GM18870 (cell line): ENCODE measurements around the gene LRRC34.
A peak's percentile ranks its signal among the peaks of the same experiment; 100 is the strongest.

Source experiments
- ATAC-seq: cut with Tn5 transposase; IDR thresholded peaks from one replicate; pipeline ENCODE4 v1.9.1; 2021; ENCODE audit warnings: moderate library complexity; ENCODE audit not compliant: unreplicated experiment

LRRC34 gene

DNA sequence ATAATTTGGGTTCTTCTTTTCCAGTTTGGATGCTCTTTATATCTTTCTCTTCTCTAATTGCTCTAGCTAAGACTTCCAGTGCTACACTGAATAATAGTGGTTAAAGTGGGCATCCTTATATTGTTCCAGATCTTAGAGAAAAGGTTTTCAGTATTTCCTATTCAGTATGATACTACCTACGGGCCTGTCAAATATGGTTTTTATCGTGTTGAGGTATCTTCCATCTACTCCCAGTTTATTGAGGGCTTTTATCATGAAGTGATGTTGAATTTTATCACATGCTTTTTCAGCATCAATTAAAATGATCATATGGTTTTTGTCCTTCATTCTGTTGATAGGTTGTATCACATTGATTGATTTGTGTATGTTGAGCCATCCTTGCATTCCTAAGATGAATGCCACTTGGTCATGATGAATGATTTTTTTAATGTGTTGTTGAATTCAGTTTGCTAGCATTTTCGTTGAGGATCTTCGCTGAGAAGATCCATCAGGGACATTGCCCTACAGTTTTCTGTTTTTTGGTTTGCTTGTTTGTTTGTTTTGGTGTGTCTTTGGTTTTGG, 3.0 kb upstream of the LRRC34 start:
- ATAC-seq = no peak

DNA sequence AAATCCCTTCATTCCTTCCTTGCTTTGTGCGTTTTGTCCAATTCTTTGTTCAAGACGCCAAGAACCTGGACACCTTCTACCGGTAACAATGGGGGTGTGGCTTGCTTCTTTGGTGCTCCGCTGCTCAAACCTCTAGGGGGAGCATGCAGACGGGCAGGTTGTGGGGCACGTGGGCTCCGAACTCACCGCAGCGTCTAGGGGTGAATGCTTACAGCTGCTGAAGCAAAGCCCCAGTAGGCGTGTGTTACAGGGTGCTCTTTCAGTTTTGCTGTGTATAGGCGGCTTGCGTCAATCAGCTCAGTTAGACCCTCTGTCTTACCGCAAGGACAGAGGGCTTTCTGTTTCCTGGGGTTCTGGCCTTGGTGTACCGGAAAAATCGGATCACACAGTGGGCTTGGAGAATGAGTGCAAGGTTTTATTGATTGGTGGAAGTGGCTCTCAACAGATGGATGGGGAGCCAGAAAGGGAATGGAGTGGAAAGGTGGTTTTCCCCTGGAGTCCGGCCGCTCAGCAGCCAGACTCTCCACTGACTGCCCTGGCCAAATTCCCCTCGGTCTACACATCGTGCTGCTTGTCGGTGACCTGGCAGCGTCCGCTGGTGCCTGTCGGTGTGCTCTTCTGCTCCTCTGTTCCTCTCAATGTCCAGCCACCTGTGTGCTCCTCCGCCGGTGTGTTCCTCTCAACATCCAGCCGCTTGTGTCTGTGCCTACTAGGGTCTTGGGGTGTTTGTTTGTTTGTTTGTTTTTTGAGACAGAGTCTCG, 1.2 kb upstream of the LRRC34 start:
- ATAC-seq = peak; percentile 94

DNA sequence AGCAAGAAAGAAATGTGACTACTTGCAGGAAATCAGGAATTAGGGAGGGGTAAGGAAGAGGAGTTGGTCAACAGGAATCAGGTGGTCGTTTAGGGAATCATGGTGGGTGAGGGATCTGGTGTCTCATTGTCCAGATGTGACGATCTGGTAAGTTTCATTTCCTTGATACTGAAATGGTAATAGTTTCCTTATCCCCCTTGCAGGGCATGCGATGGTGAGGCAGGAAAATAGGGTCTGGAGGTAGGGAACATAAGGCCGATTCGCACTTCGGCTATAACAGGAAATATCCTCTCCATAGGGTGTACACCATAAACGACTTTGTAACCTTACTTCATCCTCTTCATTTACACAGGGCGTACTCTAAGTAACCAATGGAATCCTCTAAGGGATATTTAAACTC, 574 bp upstream of the LRRC34 start:
- no peak for ATAC-seq

DNA sequence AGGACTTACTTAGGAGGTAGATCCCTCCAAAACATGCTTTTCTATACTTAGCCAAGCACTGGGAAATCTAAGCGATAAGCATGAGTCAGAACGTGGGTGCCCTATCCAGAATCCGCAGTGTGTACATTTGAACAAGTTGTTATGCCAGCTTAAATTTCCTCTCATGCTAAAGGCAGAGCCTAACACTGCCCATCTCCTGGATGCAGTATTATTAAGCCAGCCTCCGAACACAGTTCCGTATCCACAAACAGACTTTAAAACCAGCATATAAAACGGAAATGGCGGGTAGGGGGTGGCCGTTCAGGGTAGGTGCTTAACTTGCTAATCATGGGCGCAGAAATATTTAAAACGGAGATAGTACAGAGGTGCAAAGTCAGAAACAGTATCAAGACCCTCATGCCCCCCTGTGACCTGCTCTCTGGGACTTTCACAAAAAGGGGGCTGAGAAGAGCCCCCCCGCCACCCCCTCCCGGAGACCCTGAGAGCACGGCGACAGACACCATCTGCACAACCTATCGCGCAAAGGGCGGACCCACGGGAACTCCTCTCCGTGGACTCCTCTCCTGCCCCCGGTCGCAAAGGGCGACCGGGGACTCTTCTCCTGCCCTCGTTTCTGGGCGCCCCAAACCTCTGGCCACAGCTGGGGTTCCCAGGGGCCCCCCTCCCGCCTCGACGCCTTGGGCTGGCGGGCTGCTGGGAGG, 923 bp downstream of the LRRC34 start:
- no peak for ATAC-seq

DNA sequence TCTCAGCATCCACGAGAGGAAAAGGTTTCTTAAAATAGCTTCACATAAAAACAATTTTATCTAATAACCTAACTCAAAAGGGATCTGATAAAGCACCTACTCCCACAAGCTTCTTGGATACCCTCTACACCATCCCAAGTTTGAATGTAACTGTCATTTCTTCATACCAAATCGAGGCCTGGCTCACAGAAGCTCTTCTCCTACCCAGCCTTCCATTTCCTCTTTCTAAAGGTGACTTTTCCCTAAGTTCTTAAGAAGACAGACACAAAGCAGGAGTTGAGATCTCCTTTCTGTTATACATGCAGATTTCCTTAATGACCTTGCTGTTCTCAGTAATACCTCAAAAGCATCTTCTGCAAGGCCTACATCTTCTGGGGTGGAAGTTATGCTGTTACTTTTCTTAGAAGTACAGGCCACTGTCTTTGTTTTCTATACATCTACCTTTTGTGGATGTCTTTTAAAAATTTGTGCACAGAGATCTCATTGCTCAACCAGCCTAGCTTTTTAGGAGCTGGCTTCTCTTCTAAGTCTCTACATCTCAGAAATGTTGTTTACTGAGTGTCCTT, 3.4 kb downstream of the LRRC34 start:
- ATAC-seq = no peak

DNA sequence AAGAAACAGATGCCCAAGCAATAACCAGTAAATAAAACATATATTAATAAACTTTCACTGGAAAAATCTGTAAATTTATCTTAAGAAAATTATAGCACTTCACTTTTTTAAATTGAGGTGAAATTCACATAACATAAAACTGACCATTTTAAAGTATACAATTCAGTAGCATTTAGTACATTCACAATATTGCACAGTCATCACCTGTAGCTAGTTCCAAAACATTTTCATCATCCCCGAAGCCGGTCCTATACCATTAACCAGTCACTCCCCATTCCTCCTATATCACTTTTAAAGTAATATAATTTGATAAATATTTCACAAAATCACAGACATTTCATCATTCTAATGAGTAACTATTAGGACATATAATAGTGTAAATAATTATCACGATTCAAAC, 8.0 kb downstream of the LRRC34 start:
- no peak for ATAC-seq

DNA sequence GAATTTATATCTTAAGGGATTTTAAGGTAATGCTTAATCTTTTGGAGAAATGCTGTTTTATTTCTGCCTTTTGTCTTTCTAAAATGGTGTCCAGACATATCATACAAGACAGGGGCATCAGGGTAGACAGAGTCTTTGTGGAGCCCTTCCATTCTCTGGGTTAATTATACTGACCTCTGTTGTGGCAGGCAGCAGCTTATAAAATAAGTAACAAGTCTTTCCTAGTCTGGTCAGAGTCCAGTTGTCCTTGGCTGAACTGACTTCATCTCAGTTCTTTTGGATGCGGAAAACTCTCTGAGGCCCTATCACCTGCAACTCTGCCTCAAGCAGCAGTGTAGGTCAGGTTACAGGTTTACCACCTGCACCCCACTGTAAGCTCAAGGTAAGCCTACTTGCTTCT, 20.3 kb downstream of the LRRC34 start:
- no peak for ATAC-seq

DNA sequence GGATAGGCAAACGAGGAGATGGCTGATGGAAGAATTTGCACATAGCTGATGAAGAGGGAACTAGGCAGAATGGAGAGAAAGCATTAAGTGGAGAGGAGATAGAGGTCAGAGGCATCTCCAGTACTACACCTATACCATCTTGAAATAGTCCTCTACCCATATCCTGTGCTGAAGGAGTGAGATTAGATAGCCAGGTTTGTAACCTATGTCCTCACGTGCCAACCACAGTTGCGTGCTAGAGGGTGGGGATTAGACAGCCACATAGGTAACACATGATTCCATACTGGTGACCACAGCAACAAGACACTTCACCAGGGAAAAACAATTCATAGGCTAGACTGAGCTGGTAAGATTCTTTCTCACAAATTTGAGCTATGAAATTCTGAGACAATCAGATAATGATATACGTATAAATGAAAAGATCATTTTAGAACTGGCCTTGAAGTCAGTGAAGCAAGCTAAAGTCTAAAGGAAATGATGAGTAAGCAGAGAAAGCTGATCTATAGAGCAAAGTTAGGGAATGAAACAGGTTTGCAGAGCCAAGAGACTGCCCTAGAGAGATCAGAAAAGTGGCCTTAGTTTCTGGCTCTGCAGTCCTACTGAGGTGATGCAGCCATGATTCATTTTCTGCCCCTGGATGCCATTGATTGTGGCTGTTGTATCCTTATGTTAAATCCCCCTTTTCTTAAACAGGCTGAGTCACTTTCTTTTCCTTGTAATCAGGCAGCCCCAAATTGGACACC, 21.8 kb downstream of the LRRC34 start:
- ATAC-seq = no peak

DNA sequence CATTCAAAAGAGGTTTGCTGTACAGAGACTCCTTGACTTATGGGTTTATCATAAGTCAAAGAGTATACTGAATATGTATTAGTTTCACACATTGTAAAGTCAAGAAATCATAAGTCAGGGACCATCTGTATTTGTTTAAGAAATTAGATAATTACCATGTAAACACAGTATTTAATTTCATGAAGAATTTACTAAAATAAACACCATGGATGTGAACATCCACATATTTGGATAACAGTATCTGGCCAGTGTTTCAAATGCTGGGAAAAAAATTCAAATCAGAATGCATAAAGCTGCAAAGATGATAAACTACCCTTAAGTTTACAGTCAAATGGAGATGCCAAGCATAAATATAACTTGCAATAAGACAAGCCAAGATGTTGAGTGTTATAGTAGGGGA, 22.5 kb downstream of the LRRC34 start:
- no peak for ATAC-seq

DNA sequence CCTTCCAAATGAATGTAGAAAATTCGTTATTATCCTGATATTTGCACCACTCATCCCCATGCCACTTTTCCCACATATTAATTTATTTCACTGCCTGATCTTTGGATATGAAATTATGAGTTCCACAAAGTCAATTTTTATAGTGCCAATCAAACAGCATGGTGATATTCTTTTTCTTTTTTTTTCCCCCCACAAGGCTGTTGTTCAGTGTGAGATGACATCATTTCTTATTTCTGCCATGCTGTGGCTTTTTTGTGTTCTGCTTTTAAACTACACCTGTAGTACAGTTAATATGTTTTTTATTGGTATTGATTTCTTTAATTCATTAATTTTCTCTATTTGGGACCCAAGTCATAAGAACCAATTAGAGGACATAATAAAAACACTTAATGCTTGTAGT, 24.9 kb downstream of the LRRC34 start:
- no peak for ATAC-seq

DNA sequence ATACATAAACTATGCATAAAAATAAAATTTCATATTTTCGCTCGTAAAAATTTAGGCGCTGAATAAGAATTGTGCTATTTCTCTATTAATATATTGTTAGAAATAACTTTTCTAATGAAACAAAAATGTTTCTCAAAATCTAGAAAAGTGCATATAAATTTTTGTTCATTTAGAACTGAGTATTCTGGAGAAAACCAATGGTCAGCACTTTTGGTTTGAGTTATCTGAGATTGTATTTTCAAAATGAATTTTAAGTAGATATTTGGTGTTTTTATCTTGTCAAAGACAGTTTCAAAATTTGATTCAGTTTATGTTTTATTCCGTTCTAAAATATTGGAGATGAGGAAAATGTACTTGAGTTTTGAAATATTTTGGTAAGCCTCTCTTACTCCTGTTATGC, 25.6 kb downstream of the LRRC34 start:
- ATAC-seq = no peak

DNA sequence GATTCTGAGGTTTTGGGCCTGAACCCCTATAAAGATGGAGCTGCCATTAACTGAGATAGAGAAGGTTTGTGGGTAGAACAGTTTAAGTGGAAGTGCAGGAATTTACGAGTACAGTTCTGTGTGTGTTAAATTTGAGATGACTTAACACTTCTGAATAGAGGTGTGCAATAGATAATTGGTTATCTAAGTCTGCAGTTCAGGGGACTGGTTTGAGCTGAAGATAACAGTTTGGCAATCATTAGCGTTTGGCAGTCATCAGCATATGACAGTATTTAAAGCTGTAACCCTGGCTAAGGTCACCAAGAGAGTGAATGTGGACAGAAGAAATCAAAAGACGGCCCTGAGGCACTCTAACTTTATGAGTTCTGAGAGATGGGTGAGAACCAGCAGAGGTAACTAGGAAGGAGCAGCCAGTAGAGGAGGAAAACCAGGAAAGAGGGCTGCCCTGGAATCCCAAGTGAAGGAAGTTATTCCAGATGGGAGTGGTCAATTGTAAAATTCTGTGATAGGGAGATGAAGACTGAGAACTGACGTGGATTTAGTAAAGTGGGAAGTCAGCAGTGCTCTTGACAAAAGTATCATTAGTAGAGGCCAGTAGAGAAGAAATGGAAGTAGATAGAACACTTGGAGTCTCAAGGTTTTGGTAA, 31.4 kb downstream of the LRRC34 start:
- ATAC-seq = no peak

DNA sequence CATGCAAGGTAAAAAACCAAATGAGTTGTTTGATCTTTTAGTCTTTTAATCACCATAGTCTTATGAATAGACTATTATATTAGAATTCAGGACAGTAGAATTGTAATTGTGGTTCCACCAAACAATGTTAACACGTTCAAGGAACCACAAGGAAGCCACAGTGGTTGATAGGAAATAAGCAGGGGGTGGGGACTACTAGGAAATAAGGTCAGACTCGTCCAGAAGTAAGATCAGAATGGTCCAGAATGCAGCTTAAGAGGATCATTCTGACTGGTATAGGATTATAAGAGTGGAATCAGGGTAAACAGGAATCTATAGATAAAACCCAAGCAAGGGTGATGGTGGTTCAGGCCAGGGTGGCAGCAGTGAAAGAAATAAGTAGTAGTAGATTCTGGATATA, 32.0 kb downstream of the LRRC34 start:
- ATAC-seq = no peak

DNA sequence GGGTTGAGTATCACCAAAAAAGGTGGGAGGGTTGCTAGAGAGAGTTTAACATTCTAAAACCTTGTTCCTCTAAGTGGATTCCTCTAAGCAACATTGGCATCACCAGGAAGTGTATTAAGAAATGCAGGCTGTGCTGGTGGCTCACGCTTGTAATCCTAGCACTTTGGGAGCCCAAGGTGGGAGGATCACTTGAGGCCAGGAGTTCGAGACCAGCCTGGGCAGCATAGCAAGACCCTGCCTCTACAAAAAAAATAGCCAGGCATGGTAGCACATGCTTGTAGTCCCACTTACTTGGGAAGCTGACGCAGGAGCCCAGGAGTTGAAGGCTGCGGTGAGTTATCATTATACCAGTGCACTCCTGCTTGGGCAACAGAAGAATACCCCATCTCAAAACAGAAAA, 34.9 kb downstream of the LRRC34 start:
- ATAC-seq = no peak

DNA sequence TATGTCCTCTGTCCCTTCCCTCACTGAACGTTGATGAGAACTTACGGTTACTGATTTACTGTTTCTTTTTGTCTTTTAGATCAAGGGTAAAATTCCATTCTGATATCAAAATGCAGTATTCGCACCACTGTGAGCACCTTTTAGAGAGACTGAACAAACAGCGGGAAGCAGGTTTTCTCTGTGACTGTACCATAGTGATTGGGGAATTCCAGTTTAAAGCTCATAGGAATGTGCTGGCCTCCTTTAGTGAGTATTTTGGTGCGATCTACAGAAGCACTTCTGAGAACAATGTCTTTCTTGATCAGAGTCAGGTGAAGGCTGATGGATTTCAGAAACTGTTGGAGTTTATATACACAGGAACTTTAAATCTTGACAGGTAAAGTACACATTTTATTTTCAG, 38.5 kb downstream of the LRRC34 start:
- ATAC-seq = no peak

DNA sequence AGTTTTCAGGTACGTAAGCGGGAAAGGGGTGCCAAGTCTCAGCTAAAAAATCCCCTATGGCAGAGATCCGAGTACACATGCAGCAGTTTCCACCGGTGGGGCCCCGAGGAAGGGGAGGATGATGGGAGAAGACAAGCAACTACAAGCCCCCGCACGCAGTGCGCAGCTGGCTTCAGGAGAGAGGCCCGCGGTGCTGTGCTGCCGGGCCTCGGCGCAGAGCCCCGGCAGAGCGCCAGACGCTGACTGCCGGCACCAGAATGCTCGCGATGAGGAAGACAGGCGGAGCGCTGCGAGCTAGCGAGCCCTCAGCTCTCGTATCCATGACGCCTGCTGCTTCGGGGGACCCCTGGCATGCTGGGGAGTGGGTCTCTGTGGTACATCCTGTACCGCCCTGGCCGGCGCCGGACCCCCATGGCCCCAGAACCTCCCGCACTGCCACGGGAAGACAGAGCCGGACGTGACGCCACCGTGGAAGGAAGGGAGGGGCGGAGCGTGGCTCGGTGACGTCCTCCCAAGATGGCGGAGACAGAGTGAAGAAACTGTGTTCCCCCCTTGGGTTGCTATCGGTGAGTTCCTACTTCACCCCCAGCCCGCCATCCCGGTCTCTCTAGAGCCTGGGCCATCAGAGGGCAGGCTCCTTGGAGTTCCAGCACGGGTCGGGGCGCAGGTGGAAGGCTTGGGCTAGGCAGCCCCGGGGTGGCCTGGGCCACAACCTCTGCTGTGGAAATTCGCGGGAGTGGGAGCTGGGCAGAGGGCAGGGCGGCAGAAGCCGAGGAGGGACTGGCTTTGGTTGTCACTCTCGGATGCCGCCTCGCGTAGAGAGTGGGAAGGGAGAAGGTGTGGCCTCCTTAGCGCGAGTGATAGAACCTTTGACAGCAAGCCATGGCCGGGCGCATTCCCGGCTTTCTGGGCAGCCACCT, 39.5 kb downstream of the LRRC34 start, which contains the start of gene MYNN:
Gene MYNN, plus strand, starts transcription at position 500 of the 920 bp plus-strand sequence. CDS start 900 bp downstream, outside the sequence.
- ATAC-seq = peak; percentile 78

DNA sequence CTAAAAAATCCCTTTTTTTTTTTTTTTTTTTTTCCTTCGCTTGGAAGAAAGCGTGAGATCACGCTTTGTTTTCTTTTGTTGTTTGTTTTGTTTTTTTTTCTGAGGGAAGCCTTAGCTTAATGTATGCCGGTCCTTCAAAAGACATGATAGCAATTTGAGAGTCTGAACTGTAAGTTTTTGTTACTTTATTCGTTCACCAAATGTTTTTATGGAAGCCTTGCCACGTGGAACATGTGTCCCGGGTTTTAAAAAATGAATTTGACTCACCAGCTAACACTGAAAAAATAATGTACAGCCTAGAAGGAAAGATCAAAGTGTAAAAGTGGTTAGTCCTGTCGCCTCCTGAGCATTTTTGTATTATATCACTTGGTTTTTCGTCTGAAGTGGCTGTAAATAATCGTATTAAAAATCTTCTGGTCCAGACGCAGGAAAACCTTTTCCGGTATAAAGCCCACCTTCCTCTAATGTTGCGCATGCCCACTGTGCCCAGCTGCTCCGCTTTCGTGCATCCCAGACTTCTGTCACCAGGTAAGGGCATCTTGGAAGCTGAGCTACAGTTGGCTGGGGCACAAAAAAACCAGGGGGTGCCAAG, 40.3 kb downstream of the LRRC34 start:
- peak; percentile 9 for ATAC-seq

DNA sequence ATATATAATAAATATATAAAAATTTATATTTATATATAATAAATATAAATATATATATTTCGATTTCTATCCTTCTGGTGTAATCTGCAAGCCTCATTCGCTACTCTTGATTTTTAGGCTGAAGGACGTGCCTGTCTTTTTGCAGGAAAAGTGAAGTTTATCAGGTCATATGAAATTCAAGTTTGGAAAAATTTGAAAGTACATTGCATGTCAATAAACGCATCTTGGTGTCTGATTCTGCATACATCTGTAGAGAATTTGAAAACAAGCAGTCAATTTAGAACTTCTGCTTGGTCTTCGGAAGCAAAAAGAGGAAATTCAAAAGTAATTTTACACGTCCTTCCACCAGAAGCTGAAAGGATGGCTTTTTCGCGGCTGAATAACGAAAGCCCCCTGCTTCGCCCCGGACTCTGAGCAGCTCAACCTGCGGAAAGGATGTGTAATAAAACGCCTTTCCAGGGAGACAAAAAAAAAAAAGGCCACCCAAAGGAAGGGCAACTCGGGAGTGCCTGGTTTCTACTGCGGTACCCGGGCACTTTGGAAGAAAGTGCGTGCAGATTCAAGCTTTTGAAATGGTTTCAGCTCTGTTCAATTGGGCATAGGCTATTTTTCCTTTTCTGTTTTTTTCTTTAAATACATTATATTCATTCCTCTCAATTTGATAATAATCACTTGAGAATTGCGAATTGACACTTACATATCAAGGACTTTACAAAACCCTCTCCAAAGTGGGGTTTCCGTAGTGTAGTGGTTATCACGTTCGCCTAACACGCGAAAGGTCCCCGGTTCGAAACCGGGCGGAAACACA, 41.0 kb downstream of the LRRC34 start:
- peak; percentile 26 for ATAC-seq
